KMS-11 (cell line): Measurements from ENCODE around the gene GRIK1.

Experiments used
- H2AFZ ChIP-seq: fragments of 200-600 bp; sonication (generic); 2 replicates; pipeline ENCODE4 v1.6.1; 2016; ENCODE audit warnings: antibody characterized with exemption, mixed run types, low read depth
- H3K27ac ChIP-seq: fragments of 200-600 bp; sonication (generic); 2 replicates; pipeline ENCODE4 v1.6.1; 2016; ENCODE audit warnings: mild to moderate bottlenecking, mixed run types
- H3K27me3 ChIP-seq: fragments of 200-600 bp; sonication (generic); 2 replicates; pipeline ENCODE4 v1.6.1; 2017; ENCODE audit warnings: mild to moderate bottlenecking, low read depth, mixed run types, moderate library complexity; ENCODE audit not compliant: insufficient read depth
- H3K36me3 ChIP-seq: fragments of 200-600 bp; sonication (generic); 2 replicates; pipeline ENCODE4 v1.6.1; 2017; ENCODE audit warnings: mild to moderate bottlenecking, mixed run types; ENCODE audit not compliant: insufficient read depth
- H3K4me1 ChIP-seq: fragments of 200-600 bp; sonication (generic); 2 replicates; pipeline ENCODE4 v1.6.1; 2016; ENCODE audit warnings: mild to moderate bottlenecking, low read depth, mixed run types; ENCODE audit not compliant: poor library complexity, severe bottlenecking
- H3K4me2 ChIP-seq: fragments of 200-600 bp; sonication (generic); 2 replicates; pipeline ENCODE4 v1.7.0; 2016; ENCODE audit warnings: mild to moderate bottlenecking, mixed run types
- H3K4me3 ChIP-seq: fragments of 200-600 bp; sonication (generic); IDR thresholded peaks from 2 replicates; pipeline ENCODE4 v1.6.1; 2017; ENCODE audit warnings: low read depth, low read length, mixed read lengths; ENCODE audit not compliant: insufficient read depth
- H3K79me2 ChIP-seq: fragments of 200-600 bp; sonication (generic); 2 replicates; pipeline ENCODE4 v1.6.1; 2016; ENCODE audit warnings: low read depth, mixed run types; ENCODE audit not compliant: insufficient read depth
- H3K9ac ChIP-seq: fragments of 200-600 bp; sonication (generic); 2 replicates; pipeline ENCODE4 v1.6.1; 2016; ENCODE audit warnings: mild to moderate bottlenecking, mixed run types
- H4K20me1 ChIP-seq: fragments of 200-600 bp; sonication (generic); 2 replicates; pipeline ENCODE4 v1.6.1; 2016; ENCODE audit warnings: mild to moderate bottlenecking, mixed run types; ENCODE audit not compliant: insufficient read depth
- TF ChIP-seq, protein P1 (sequence below): fragments of 200-600 bp; sonication (generic); conservative IDR thresholded peaks from 2 replicates; pipeline ENCODE4 v1.6.1; 2017; ENCODE audit warnings: low read depth, mild to moderate bottlenecking, antibody characterized with exemption, low read length, moderate library complexity, mixed read lengths

The GRIK1 gene

DNA sequence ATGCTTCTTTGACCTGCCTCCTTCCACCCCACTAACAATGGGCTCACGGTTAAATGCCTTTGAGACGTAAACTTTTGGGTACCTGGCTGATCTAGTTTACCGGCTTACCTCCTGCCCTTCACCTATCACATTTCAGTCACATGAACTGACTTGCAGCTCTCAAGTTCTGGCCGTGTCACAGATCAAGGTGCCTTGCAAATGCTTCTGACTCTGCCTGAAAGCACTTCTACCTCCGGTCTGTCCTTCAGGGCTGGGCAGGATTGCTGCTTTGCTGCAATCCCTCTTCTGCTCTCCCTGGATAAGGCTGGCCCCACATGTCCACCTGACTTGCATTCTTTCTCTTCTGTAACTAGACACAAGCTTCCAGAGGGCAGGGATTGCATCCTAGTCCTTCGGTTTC lies 69.0 kb downstream of the GRIK1 start:
- no peaks in the 10 kb centered on the region for H3K79me2 ChIP-seq
- H3K9ac ChIP-seq, result no peak overlapping the region
- no peak overlapping the region for H3K27ac ChIP-seq
- H3K4me3 ChIP-seq, result no peak overlapping the region
- TF ChIP-seq, protein P1, sequence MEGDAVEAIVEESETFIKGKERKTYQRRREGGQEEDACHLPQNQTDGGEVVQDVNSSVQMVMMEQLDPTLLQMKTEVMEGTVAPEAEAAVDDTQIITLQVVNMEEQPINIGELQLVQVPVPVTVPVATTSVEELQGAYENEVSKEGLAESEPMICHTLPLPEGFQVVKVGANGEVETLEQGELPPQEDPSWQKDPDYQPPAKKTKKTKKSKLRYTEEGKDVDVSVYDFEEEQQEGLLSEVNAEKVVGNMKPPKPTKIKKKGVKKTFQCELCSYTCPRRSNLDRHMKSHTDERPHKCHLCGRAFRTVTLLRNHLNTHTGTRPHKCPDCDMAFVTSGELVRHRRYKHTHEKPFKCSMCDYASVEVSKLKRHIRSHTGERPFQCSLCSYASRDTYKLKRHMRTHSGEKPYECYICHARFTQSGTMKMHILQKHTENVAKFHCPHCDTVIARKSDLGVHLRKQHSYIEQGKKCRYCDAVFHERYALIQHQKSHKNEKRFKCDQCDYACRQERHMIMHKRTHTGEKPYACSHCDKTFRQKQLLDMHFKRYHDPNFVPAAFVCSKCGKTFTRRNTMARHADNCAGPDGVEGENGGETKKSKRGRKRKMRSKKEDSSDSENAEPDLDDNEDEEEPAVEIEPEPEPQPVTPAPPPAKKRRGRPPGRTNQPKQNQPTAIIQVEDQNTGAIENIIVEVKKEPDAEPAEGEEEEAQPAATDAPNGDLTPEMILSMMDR, result no peak
- H3K27me3 ChIP-seq, result no peaks in the 10 kb centered on the region
- no peaks in the 10 kb centered on the region for H4K20me1 ChIP-seq
- H3K36me3 ChIP-seq, result no peaks in the 10 kb centered on the region
- no peak overlapping the region for H3K4me2 ChIP-seq
- H2AFZ ChIP-seq, result no peak overlapping the region
- H3K4me1 ChIP-seq, result no peaks in the 10 kb centered on the region

DNA sequence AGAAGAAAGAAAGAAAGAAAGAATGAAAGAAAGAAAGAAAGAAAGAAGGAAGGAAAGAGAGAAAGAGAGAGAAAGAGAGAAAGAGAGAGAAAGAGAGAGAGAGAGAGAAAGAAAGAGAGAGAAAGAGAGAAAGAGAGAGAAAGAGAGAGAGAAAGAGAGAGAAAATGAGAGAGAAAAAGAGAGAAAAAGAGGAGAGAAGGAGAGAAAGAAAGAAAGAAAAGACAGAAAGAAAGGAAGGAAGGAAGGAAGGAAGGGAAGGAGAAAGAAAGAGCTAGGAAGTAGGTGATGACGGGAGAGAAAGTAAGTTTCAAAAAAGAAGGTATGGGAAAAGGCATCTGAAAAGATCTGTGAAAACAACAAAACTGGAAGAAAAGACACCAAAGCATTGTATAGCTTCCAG lies 72.0 kb downstream of the GRIK1 start:
- TF ChIP-seq, protein P1, result no peak
- Histone ChIP-seq H2AFZ (no peak overlapping the region), H3K36me3 (no peaks in the 10 kb centered on the region), H3K4me3 (no peak overlapping the region), H3K4me2 (no peak overlapping the region), H3K79me2 (no peaks in the 10 kb centered on the region), H3K27me3 (no peaks in the 10 kb centered on the region), H3K27ac (no peak overlapping the region), H3K9ac (no peak overlapping the region), H3K4me1 (no peaks in the 10 kb centered on the region), H4K20me1 (no peaks in the 10 kb centered on the region)

DNA sequence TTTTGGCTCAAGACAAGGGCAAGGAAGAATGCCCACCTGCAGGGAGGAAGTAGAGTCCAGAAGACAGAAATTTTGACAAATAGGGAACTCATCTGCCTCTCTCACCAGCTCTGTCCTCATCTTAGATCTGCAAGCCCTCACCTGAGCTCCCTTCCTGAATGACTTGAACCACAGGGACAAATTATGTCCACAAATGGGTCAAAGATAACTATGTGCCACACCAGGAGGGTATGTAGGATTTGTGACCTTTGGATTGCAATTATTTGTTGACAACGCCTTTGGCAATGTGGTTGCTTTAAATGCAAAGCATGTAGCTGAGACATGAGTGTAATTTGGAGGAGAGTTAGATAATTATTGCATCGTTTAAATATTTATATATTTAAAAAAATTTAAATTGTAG lies 79.5 kb downstream of the GRIK1 start:
- TF ChIP-seq, protein P1, result no peak

DNA sequence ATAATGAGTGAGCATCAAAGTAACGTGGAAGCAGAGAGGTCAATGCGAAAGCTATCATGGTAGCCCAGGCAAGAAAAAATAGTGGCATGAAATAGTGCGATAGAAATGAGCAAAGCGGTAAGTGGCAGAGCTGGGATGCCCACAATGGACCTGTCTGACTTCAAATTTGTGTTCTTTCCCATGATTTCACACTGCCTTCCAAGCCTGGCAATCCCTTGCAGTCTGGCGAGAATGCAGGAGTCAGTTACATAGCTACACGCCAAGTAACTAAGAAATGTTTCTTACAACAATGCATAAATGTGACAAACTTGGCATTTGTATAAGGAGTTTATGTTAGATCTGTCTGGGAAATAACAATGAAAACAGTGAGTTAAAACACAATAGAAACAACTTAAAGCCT lies 82.6 kb downstream of the GRIK1 start:
- H3K4me1 ChIP-seq, result no peaks in the 10 kb centered on the region
- H3K27ac ChIP-seq, result no peak overlapping the region
- H3K4me2 ChIP-seq, result no peak overlapping the region
- TF ChIP-seq, protein P1, result no peak
- H3K27me3 ChIP-seq, result no peaks in the 10 kb centered on the region
- H3K36me3 ChIP-seq, result no peaks in the 10 kb centered on the region
- H2AFZ ChIP-seq, result no peak overlapping the region
- no peaks in the 10 kb centered on the region for H4K20me1 ChIP-seq
- H3K9ac ChIP-seq, result no peak overlapping the region
- H3K79me2 ChIP-seq, result no peaks in the 10 kb centered on the region
- H3K4me3 ChIP-seq, result no peak overlapping the region

More for the DNA sequence above, 79.5 kb downstream of the GRIK1 start:
- H3K27ac ChIP-seq, result no peak overlapping the region
- no peak overlapping the region for H2AFZ ChIP-seq
- no peak overlapping the region for H3K9ac ChIP-seq
- H3K27me3 ChIP-seq, result no peaks in the 10 kb centered on the region
- no peak overlapping the region for H3K4me2 ChIP-seq
- H3K4me3 ChIP-seq, result no peak overlapping the region
- H4K20me1 ChIP-seq, result no peaks in the 10 kb centered on the region
- H3K4me1 ChIP-seq, result no peaks in the 10 kb centered on the region
- no peaks in the 10 kb centered on the region for H3K36me3 ChIP-seq
- H3K79me2 ChIP-seq, result no peaks in the 10 kb centered on the region
